Stimulated activated naive CD8-positive, alpha-beta T cell treated with anti-CD3 and anti-CD28 coated beads, Interleukin-15, Interleukin-2, amounts not matched to agents 100 U/mL and 50 U/mL, for 24 hours (primary cell): ENCODE measurements around the gene GLRX.

Source experiments
- ATAC-seq: fragments of 150-1000 bp; cut with Tn5 transposase; one replicate; pipeline ENCODE4 v1.10.0; 2021
- DNase-seq: peaks from one replicate; pipeline ENCODE4 v3.0.0; 2021

GLRX gene

GRCh38 chr5:95808686-95809413 is 13.7 kb downstream of the GLRX start:
- peak; percentile 72 for DNase-seq

GRCh38 chr5:95808013-95808685 is 14.4 kb downstream of the GLRX start:
- ATAC-seq (no peak), DNase-seq (no peak)

More at GRCh38 chr5:95808686-95809413, 13.7 kb downstream of the GLRX start:
- ATAC-seq: peak; percentile 97

DNA sequence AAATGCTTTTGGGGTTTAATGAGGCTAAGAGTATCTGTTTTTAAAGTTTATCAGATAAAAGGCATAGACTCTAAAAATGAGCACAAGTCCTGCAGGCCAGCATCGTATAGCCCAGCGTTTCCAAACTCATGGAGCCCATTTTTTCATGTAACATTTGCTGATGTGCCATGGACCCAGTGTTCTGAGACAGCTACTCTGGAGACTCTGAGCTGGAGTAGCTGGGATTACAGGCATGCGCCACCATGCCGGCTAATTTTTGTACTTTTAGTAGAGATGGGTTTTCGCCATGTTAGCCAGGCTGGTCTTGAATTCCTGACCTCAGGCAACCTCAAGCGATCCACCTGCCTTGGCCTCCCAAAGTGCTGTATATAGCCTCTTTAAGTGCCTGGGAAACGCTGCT is 15.8 kb downstream of the GLRX start:
- DNase-seq: no peak
- no peak for ATAC-seq

DNA sequence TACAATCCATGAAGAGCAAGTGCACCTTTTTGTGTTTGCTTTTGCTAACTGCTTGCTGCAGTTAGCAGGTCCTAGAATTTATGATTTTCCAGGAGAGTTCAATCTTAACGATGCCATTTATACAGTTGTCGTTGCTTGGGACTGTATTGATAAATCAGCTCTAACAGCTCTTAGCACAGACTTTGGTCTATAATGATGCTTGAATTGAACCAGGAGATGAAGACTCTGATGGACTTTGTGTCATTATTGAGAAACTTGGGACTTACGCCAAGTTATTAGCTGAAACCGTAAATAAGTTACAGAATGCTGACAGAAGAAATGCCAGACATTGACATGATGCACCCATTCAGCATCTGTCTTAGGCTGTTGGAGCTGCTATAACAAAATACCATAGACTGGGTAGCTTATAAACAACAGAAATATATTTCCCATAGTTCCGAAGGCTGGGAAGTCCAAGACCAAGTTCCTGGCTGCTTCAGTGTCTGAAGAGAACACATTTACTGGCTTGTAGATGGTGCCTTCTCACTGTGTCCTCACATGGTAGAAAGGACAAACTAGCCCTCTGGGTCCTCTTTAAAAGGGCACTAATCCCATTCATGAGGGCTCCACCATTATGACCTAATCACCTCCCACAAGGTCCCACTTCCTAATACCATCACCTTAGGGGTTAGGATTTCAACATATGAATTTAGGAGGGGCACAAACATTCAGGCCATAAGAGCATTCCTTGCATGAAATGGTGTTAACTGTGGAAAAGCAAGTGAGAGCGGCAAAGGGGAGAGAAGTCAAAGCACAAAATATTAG is 17.6 kb downstream of the GLRX start:
- no peak for DNase-seq
- ATAC-seq: no peak

DNA sequence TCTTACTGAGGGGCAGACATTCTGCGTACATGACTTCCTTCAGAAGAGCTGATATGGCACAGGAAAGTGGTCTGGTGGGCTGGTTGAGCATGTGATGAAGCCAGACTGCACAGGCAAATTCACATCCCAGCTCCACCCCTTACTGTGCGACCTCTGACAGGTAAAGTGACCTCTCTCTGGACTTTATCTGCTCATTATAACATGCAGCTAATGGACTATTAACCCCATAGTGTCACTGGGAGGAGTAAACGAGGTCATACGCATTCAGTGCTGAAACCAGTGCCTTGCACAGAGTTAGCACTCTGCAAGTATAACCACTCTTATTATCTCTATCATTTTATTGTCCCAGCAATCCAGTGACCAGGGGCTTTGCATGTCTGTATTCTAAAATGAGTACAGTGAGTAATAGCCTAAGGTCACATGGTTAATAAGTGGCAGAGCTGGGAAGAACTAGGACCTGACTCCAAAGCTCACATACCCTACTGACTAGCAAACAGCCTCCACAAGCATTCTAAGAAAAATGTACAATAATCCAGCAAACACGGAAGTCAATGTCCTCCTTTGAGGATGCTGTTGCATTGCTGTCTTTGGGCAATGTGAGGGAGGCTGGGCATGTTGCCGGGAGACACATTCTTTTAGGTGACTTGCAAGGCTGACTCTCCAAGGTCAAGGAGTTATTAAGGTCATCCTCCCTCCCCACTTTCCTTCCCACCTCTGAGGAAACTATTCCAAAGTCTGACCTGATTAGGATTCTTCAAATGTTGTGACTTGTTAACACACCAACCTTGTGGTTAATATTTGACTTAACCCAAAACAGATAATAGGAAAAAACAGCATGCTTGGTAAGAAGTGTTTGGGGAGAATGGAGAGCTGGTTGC is 19.0 kb downstream of the GLRX start:
- no peak for DNase-seq
- no peak for ATAC-seq

- ATAC-seq: no peak
- DNase-seq: no peak
Observed at GRCh38 chr5:95801961-95802360, 20.6 kb downstream of the GLRX start.

GRCh38 chr5:95801532-95801931 is 21.0 kb downstream of the GLRX start:
- DNase-seq (no peak), ATAC-seq (no peak)

DNA sequence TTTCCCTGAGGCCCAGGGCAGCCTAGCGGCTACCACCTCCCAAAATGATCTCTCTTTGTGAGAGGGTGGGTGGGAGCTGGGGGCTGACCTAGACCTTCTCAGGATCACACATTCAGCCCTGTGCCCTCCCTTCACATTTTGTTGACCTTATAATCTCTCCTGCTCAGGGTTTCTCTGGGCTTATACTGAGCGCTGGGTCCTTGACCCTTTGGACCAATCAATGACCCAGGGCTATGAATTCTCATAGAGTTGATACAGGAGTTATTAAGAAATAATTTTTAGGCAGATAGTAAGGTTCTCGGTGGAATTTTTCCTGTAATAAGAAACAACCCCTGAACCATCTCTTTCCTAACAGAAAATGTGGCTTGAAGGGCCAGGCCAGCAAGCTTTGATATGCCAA is 22.0 kb downstream of the GLRX start:
- ATAC-seq (no peak), DNase-seq (no peak)

- ATAC-seq: no peak
- no peak for DNase-seq
Observed at GRCh38 chr5:95799191-95799835, 23.2 kb downstream of the GLRX start.

DNA sequence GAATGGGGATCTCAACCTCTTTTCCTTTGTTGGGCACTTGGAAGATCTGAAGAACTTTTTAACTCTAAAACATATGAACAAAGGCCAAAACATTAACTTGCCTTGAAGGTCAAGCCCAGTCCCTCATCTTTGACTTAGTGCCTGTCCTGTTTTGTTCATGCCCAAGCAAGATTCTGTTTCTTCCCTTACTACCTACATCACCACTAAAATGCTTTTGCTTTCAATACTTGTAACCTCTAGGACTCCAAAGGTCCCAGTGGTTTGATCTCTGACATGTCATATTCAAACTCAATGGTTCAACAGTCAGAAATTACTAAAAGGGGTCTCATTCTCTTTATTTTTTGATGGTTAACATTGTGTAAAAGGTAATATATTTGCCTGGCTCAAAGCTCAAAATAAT is 24.0 kb downstream of the GLRX start:
- no peak for ATAC-seq
- no peak for DNase-seq

- DNase-seq: no peak
- ATAC-seq: no peak
Observed at GRCh38 chr5:95798048-95798447, 24.5 kb downstream of the GLRX start.

GRCh38 chr5:95797301-95797700 is 25.2 kb downstream of the GLRX start:
- no peak for ATAC-seq

GRCh38 chr5:95794070-95794516 is 28.4 kb downstream of the GLRX start:
- ATAC-seq: no peak
- no peak for DNase-seq

More at GRCh38 chr5:95797301-95797700, 25.2 kb downstream of the GLRX start:
- DNase-seq: no peak

GRCh38 chr5:95791751-95792150 is 30.8 kb downstream of the GLRX start:
- ATAC-seq (no peak), DNase-seq (no peak)

DNA sequence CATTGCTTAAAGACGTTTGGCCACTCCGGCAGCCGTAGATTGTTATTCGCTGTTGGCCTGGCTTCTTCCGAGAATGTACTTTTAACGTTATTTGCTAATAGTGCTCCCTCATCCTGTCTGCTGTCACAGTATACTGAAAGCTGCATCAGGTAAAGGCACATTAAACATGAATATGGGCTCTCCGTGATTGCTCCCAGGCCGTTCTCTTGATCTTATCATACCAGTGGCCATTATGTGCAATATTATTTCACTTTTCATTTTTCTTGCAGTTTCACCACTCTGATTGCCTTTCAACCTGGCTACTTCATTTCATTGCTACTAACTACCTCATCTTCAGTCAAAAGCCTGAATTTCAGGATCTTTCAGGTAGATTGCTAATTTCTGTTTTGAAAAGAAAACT is 34.0 kb downstream of the GLRX start:
- no peak for DNase-seq
- no peak for ATAC-seq

GRCh38 chr5:95786821-95787418 is 35.6 kb downstream of the GLRX start:
- no peak for DNase-seq
- no peak for ATAC-seq

DNA sequence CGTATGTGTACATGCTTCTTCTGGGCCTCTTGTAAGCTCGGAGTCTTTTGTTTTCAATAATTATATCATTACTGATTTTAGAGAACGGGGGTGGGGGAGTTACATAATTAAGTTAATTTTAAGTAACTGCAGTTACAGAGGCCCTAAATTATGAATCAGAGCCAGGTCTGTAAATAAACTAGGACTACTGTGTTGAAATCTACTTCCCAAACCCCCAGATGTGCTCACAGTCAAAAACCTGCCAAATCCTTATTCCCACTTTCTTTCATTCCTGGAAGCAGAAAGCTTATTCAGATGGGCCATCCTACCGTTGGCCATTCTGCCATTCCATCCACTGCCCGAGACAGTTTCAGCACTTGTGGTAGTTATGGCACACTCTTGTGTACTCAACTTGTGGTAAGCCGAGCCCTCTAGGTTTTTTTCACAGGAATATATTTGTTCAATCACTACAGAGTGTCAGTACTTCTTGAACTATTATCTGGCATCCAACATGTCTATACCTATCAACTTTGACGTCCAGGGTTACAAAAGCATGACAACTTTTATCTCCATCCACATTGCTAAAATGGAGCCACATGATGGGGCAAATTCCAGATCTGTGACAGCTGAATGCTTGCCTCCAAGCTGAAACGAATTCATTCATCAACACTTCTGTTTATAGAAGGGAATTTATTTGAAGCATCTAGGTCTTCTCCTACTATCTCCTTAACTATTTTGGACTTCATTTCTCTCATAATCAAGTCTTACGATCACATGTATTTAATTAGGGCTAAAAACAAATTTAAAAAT is 37.8 kb downstream of the GLRX start:
- no peak for DNase-seq
- no peak for ATAC-seq

- DNase-seq (no peak), ATAC-seq (no peak)
Observed at GRCh38 chr5:95783661-95784060, 38.9 kb downstream of the GLRX start.

- ATAC-seq: no peak
Observed at GRCh38 chr5:95782181-95782580, 40.3 kb downstream of the GLRX start.

DNA sequence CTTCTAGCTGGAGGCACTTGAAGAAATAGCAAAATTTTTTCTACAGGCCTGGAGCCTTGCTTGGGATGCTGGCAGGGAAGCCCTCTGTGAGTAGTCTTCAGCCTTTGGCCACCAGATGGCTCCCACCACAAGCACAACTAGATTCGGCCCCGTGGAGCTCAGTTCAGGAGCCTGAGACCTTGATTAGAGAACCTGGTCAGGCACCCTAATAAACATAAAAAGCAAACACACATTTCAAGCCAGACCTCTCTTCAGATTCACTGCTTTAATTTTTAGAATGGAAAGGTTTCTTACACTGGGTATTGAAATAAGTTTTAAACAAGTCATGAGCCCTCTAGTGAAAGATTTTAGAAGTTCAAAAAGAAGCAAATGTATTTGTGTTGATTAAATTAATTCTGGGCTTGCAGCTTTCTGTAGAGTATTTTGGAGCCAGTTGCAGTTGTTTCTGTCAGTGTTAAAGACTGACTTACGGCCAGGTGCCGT is 41.4 kb downstream of the GLRX start:
- ATAC-seq (peak; percentile 99), DNase-seq (peak; percentile 73)

More at GRCh38 chr5:95782181-95782580, 40.3 kb downstream of the GLRX start:
- no peak for DNase-seq
